GM12874 (cell line): ENCODE results near the gene ACBD3.

Experiments used
- CTCF ChIP-seq: IDR thresholded peaks from 2 replicates; pipeline ENCODE4 v1.5.1; 2011; ENCODE audit warnings: low read depth, mild to moderate bottlenecking, control low read depth, low read length, moderate library complexity; ENCODE audit not compliant: insufficient read depth

The ACBD3 gene

GRCh38 chr1:226199971-226200370 is 13.4 kb upstream of the ACBD3 start:
- no peak for TF ChIP-seq CTCF

DNA sequence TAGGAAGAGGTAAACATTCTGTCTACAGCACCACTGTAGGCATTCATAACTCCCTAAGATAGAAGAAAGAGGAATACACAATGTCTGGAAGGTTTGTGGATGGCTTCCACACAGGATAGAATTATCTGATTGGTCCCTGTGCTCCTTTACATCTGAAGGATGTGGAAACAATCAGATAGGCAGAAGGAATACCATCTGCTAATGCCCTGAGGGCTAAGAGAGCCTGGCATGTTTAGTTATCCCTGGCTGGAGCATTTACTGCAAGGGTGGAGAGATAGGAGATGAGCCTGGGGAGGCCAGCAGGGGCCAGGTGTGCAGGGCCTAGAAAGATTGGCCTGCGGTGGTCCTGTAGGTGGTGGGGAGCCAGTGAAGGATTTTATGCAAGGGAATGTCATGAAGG is 8.6 kb upstream of the ACBD3 start:
- TF ChIP-seq CTCF: no peak

DNA sequence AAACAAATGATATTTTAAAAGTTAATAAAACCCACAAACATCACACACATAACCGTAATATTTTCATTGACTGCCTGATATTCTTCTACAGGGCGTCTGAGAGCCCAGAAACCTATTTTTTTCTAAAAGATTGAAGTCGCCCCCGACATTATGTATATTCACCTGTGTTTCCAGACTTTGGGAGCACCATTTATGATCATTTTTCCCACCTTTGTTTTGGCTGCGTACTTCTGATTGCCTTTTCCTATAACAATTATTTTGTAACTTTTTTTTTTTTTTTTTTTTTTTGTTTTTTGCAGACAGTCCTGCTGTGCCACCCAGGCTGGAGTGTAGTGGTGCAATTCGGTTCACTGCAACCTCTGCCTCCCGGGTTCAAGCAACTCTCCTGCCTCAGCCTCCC is 839 bp upstream of the ACBD3 start:
- no peak for TF ChIP-seq CTCF

DNA sequence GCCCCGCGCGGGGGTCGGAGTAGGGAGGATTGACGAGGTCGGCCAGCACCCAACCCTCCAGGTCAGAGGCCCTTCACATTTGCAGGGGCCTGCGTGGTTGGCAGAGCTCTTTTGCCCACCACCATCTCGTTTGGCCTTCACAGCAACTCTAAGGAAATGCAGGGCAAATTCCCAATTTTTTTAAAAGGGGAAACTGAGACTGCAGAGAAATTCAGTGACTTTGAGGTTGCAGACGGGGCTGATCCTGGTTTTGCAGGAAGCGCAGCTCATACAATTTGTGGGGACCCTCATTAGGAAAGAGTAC is 430 bp upstream of the ACBD3 start:
- TF ChIP-seq CTCF: no peak

DNA sequence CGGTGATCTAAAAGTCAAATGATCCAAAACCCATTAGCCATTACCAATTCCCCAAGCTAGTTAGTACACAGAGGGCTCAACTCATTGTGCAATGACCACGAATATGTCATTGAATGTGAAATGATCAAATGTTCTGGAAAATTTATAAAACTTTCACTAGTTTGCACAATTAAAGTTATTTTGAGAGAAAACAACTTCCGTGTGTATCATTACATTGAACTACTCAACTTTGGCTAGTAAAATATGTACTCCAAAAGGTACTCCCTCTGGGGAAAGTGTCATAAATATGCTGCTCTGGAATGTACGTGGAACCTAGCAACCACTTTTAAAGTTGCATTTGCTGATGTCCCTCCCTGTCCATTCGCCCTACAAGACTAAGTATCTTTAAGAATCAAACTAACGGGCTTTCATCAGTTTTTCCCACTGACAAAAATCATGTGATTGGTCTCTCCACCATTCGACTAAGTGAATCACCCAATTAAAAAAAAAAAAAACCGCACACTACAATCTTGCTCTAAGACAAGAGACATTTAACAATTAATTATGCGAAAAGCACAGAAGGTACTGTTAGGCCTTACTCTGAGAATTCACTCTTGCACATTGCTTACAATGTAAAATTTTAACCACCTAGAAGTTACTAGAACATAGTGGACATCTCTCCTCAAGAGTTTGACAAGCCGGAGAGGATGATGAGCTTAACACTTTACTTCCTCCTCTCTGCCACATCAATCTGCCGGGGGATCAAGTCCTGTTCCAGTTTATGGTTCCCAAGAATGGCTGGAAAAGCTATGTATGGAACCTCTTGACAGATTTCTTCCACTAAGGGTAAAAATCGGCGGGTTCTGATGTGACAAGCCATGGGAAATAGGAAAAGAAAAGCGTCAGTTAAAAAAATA is 1.2 kb downstream of the ACBD3 start:
- TF ChIP-seq CTCF: no peak

- peak; percentile 53 for TF ChIP-seq CTCF
These were observed 4.4 kb downstream of the ACBD3 start for GRCh38 chr1:226181996-226182714.

DNA sequence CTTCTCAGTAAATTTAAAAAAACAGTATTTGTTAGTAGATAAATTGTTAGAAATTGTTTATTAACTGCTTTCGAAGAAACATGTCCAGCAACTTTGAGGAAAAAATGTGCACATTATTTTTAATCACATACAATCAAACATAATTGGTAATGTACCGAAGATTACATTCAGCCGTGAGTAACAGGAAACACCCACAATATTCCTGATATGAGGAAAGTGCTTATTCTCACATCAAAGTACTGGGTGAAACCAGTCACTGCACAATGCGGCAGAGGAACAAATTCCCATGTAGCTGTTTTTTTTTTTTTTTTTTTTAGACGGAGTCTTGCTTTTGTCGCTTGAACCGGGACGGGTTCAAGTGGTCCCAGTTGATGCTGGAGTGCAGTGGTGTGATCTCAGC is 9.7 kb downstream of the ACBD3 start:
- TF ChIP-seq CTCF: no peak
